SIG-M5 treated with dmso at 0.1 percent for 504 hours (cell line): ENCODE results near the gene NSFL1C.
"Not testable (repeated sequence)": the region's sequence is repeated elsewhere in the genome, so short reads cannot be mapped to it uniquely, and the experiment has no call there.

Experiments used
- DNase-seq: peaks from one replicate; lab custom pipeline; 2025; ENCODE audit not compliant: unreplicated experiment; lab: John Stamatoyannopoulos, UW

The NSFL1C gene

GRCh38 chr20:1466211-1467081 is at the start of gene NSFL1C:
Gene NSFL1C (minus strand): TSS chr20:1466849. CDS start chr20:1466824, 25 bp downstream.
- peak; percentile 84 for DNase-seq

DNA sequence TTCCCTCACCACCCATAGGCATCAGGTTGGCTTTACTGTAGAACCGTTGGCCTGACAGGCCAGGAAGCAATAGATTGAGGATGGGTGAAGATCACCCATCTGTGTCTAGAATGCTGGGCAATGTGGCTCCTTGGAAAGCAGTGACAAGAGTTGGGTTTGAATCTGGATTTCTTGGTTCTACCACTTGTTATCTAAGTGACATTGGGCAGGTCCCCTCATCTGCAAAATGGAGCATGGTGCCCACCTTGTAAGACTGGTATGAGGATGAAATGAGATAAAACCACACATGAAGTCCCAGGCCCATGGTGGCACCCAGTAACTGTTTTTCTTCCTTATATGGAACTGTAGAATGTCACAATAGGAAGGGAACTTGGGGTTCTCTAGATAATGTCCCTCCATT is 47.2 kb upstream of the NSFL1C start:
- no peak for DNase-seq

DNA sequence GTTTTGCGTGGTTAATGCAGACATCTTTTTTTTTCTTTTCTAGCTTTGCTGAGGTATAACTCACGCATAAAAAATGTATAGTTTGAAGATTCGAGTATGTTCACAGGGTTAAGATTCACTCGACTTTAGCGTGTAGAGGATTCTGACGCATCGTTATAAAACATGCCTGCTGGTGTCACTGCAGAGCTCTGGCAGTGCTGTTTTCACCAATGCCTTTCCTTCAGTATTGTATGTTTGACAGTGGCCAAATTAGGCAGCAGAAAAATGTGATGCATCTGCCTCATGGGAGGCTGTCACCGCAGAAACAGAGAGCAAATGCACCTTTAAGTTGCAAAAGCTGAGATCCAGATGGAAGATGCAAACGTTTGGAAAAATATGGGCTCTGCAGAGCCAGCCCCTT is 42.6 kb upstream of the NSFL1C start:
- DNase-seq = peak; percentile 71

DNA sequence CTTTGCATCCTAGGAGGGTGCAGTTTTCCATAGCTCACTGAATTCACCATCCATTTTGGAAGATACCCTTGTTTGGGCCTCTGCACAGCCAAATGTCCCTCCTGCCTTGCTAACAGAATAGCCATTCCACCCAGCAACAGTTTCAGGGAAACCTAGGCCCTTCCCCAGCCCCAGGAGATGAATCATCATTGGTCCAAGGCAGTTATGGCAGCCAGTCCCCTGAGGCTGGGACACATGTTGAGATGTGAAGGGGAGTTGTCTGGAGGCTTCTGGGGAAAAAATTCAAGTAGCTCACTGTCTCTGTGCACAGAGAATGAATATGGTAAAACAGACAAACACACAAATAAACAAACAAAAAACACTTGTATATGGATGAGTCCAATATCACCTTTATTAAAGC is 41.9 kb upstream of the NSFL1C start:
- DNase-seq = no peak

DNA sequence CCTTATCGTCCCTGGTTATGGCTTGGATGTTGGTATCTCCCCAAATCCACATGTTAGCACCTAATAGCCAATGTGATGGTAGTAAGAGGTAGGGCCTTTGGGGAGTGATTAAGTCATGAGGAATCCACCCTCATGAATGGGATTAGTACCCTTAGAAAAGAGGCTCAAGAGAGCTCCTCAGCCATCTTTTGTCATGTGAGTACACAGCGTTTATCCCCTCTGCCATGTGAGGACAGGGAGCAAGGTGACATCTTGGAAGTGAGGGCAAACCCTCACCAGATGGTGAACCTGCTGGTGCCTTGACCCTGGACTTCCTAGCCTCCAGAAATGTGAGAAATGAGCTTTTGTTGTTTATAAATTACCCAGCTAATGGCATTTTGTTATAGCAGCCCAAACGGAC is 40.6 kb upstream of the NSFL1C start:
- no peak for DNase-seq

DNA sequence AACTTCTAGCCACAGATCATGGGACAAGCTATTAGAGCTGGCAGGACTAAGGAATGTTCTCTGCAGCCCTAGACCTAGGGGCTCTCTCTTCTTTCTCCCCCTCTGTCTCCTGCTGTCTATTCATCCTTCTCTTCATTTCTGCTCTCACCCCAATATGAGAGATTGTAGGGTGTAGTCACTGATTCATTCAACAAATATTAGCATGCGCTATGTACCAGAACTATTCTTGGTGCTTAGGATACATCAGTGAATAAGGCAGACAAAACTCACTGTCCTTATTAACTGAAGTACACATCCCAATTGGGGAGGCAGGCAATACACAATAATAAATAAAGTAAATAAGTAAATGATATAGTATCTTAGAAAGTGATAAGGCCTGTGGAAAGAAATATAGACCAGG is 39.2 kb upstream of the NSFL1C start:
- no peak for DNase-seq

DNA sequence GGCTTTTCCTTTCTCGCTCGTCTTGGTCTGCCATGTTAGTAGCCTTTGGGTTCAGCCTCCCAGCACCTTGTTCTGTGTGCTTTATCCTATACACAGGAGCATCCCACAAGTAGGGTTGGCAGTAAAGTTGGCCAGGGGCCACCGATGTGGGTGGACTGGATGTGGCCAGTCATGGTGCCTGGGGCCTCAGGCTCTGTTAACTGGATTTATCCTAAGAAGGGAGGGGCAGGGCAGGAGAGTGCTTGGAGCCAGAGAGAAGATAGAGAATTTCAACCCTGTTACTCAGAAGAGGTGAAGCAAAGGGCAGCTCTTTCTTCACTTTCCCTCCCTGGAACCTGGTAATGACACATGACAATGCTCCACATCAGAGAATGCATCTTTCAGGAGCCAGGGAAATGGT is 38.7 kb upstream of the NSFL1C start:
- no peak for DNase-seq

DNA sequence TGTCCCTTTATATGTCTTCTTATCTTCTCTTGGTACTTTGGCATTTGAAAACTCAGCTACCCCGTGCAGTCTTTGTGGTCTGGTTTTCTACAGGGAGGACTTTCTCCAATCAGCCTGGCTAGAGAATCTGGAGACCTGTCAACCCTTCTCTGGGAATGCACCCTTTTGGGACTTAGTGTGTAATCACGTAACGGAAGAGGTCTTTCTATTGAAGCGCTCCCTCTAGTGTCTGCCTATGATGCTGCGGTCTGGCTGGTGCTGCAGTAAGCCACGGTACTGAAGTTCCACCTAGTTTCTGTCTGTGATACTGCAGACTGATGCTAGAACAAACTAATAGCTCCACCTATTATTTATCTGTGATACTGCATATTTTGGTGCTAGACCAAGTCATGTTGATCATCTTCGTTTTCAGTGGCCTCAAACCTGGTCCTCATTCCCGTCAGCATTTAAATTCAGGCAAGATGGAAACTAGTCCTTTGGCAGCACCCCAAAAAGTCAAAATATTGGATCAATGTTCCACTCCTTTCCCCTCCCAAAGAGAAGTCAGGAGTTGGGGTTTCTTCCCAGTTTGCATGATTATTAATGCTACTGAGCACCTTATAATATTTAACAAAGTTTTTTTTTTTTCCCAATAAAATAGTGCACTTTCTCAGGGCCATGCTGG is 37.0 kb upstream of the NSFL1C start:
- DNase-seq = peak; percentile 97

DNA sequence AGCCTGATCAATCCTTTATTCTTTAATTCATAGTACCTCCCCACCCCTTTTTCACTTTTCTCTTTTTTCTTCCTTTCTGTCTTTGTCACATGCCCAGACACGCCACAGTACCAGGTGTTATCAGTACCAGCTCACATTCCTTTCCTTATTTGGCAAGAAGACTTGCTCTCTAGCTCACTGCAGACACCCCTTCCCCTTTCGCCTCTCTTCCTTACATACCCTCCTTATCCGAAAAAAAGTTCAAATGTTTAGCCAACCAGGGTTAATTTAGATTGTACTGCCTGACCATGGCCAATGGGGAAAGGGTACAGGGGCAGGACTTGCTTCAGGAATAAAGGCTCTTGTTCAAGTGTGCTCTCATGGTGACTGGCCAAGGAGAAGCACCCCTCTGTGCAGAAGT is 33.8 kb upstream of the NSFL1C start:
- no peak for DNase-seq

GRCh38 chr20:1499528-1500420 is 33.1 kb upstream of the NSFL1C start:
- no peak for DNase-seq

GRCh38 chr20:1497371-1497770 is 30.7 kb upstream of the NSFL1C start:
- not testable (repeated sequence) for DNase-seq

DNA sequence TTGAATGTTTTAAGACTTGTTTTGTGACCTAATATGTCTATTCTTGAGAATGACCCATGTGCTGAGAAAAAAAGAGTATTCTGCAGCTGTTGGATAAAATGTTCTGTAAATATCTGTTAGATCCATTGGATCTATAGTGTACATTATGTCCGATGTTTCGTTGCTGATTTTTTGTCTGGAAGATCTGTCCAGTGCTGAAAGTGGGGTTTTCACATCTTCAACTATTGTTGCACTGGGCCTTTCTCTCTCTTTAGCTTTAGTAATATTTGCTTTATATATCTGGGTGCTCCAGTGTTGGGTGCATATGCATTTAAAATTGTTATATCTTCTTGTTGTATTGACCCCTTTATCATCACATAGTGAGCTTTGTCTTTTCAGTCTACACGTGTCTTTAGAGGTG is 30.3 kb upstream of the NSFL1C start:
- no peak for DNase-seq

GRCh38 chr20:1494436-1494835 is 27.8 kb upstream of the NSFL1C start:
- DNase-seq = no peak

DNA sequence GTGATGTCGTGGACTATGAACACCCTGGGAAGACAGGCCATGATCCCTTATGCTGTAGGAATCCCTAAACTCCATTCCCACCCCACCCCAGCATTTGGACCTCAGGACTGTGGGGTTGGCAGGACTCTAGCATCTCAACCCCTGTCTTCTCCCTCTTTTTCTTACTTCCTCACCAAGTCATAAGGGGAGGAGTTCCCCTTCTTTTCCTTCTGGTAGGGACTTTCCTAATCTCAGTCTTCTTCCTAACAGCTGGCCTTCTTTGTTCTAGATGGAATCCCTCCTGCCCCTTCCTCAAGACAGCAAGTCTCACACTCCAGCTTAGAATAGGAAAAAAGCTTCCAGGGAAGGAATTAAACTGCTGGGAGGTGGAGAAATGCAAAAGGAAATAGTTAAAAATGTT is 26.9 kb upstream of the NSFL1C start:
- DNase-seq = no peak

GRCh38 chr20:1491860-1492642 is 25.4 kb upstream of the NSFL1C start:
- DNase-seq = peak; percentile 88

DNA sequence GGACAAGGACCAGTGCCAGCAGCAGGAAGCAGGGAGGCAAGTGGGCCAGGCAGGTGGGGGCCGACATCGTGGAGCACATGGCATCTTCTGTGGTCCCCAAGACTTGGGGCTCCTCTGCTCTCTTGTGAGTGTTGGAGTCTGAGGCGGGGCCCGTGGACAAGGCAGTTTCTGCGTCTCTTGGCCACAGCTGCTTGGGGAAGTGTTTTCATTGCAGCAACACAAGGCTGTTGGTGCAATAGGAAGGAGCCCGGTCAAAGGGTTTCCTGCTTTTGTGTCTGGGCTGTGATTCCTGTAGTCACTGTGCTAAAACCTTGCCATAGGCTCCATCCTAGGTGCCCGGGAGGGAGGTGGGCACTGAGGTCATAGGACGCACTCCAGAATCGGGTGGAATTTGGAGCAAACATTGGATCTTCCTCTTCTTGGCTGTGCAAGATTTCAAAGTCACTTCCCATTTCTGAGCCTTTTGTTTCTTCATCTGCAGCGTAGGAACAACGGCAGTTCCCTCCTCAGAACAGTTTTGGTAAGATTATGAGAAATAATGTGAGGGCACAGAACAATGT is 24.7 kb upstream of the NSFL1C start, which contains the start of gene SIRPB2:
SIRPB2 (minus strand) TSS at position 140 of the 560 bp plus-strand sequence; CDS start at position 79, 61 bp downstream.
- DNase-seq = peak; percentile 95

DNA sequence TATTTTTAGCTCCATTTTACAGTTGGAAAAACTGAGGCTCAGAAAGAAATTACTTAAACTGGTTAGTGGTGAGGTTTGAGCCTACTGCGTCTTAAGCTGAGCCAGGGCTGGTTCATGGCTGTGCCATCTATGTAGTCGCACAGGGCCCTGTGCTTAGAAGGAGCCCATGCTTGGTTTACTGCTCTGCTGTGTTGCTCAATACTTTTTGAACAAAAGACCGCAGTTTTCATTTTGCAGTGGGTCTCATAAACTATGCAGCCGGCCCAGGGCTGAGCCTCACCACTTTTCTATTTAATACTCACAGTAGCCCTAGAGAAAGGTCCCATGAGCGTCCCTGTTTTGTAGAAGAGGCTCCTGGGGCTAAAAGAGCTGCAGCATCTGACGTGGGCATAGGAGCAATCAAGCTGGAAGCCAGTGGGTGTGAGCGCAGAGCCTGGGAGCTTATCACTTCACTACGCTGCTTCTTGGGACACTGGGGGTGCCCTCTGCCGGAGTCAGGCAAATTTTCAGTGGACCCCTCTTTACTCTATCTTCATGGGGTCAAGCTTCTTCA is 24.1 kb upstream of the NSFL1C start:
- DNase-seq = peak; percentile 74

GRCh38 chr20:1489764-1490436 is 23.3 kb upstream of the NSFL1C start:
- peak; percentile 98 for DNase-seq

DNA sequence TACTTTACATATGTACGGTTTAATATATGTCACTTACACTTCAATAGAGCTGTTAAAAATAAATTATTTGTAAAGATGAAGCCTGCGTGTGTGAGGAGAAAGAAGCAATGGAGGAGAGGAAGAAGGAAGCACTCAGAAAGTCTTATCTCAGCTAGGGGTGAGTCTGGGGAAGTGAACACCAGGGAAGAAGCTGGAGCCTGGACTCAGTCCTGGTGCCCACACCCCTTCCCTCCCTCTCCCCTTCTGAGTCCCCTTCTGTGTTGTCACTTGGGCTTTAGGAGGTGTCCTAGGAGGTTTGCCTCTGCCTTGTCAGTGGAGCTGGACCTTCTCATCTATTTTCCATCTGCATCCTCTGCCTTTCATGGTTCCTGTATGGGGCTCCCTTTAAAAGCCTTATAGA is 22.7 kb upstream of the NSFL1C start:
- DNase-seq = peak; percentile 66
